Trophoblast cell (in vitro differentiated cells and primary cell): ENCODE results near the gene MPPED1.

Experiments
- DNase-seq, 2 donors: peaks; one replicate each; pipeline ENCODE4 v3.0.0-alpha.2; 2016
- H2AFZ ChIP-seq: 2 replicates; pipeline ENCODE4 v1.6.1; 2013; ENCODE audit warnings: low read length, moderate library complexity, mild to moderate bottlenecking; ENCODE audit not compliant: insufficient read depth, poor library complexity
- H2AK5ac ChIP-seq: 2 replicates; pipeline ENCODE4 v1.6.1; 2013; ENCODE audit warnings: mild to moderate bottlenecking, low read length
- H2BK120ac ChIP-seq: 2 replicates; pipeline ENCODE4 v1.6.1; 2013; ENCODE audit warnings: low read length, mild to moderate bottlenecking, moderate library complexity; ENCODE audit not compliant: insufficient read depth, poor library complexity
- H2BK12ac ChIP-seq: 2 replicates; pipeline ENCODE4 v1.6.1; 2013; ENCODE audit warnings: mild to moderate bottlenecking, low read length, moderate library complexity
- H2BK5ac ChIP-seq: 2 replicates; pipeline ENCODE4 v1.6.1; 2013; ENCODE audit warnings: low read length, low read depth, moderate library complexity, mild to moderate bottlenecking; ENCODE audit not compliant: poor library complexity
- H3K14ac ChIP-seq: 2 replicates; pipeline ENCODE4 v1.6.1; 2013; ENCODE audit warnings: mild to moderate bottlenecking, low read length
- H3K18ac ChIP-seq: 2 replicates; pipeline ENCODE4 v1.6.1; 2013; ENCODE audit warnings: mild to moderate bottlenecking, low read length
- H3K23ac ChIP-seq: 2 replicates; pipeline ENCODE4 v1.6.1; 2013; ENCODE audit warnings: low read length
- H3K27ac ChIP-seq: 2 replicates; pipeline ENCODE4 v1.5.1; 2013; ENCODE audit warnings: low read depth, mild to moderate bottlenecking, inconsistent platforms, low read length, moderate library complexity
- H3K27me3 ChIP-seq: 2 replicates; pipeline ENCODE4 v1.6.1; 2013; ENCODE audit warnings: inconsistent platforms, mild to moderate bottlenecking, low read length, moderate library complexity; ENCODE audit not compliant: insufficient read depth
- H3K36me3 ChIP-seq, 2 experiments: 1 replicate in 1 of 2; 2 replicates in 1 of 2; pipeline ENCODE4 v1.6.1; 2013; ENCODE audit warnings: low read length in 2 of 2, mild to moderate bottlenecking in 2 of 2, moderate library complexity in 1 of 2; ENCODE audit not compliant: insufficient read depth in 2 of 2, control insufficient read depth in 1 of 2
- H3K4ac ChIP-seq: 2 replicates; pipeline ENCODE4 v1.6.1; 2013; ENCODE audit warnings: low read depth, mild to moderate bottlenecking, low read length, moderate library complexity
- H3K4me1 ChIP-seq, 2 experiments: 1 replicate in 1 of 2; 2 replicates in 1 of 2; pipeline ENCODE4 v1.6.1; 2013; ENCODE audit warnings: low read length in 2 of 2, mild to moderate bottlenecking in 2 of 2, moderate library complexity in 1 of 2; ENCODE audit not compliant: insufficient read depth in 2 of 2, control insufficient read depth in 1 of 2
- H3K4me2 ChIP-seq: 2 replicates; pipeline ENCODE4 v1.6.1; 2013; ENCODE audit warnings: inconsistent platforms, mild to moderate bottlenecking, low read length, moderate library complexity
- H3K4me3 ChIP-seq: 2 replicates; pipeline ENCODE4 v1.5.1; 2013; ENCODE audit warnings: mild to moderate bottlenecking, low read depth, low read length, inconsistent platforms
- H3K79me1 ChIP-seq: one replicate; pipeline ENCODE4 v1.6.1; 2013; ENCODE audit warnings: low read length
- H3K79me2 ChIP-seq: 2 replicates; pipeline ENCODE4 v1.6.1; 2013; ENCODE audit warnings: low read length, mild to moderate bottlenecking; ENCODE audit not compliant: control insufficient read depth, insufficient read depth, poor library complexity
- H3K9ac ChIP-seq: 2 replicates; pipeline ENCODE4 v1.6.1; 2013; ENCODE audit warnings: mild to moderate bottlenecking, low read length
- H3K9me3 ChIP-seq: 2 replicates; pipeline ENCODE4 v1.6.1; 2013; ENCODE audit warnings: low read depth, mild to moderate bottlenecking, control low read depth, inconsistent platforms, low read length; ENCODE audit not compliant: insufficient read depth
- H4K12ac ChIP-seq: 2 replicates; pipeline ENCODE4 v1.6.1; 2013; ENCODE audit warnings: low read depth, mild to moderate bottlenecking, low read length, moderate library complexity
- H4K8ac ChIP-seq: 2 replicates; pipeline ENCODE4 v1.6.1; 2013; ENCODE audit warnings: low read depth, mild to moderate bottlenecking, low read length, moderate library complexity
- H4K91ac ChIP-seq: one replicate; pipeline ENCODE4 v1.6.1; 2013; ENCODE audit warnings: low read depth, mild to moderate bottlenecking, low read length, moderate library complexity
- WGBS: extraction: QIAGEN DNeasy Blood & Tissue Kit; methylation state at CpG from one replicate; pipeline ENCODE4 v1.1.7; 2013; ENCODE audit warnings: missing lambda C conversion rate; ENCODE audit not compliant: insufficient read length, insufficient coverage; ENCODE audit errors: extremely low coverage; 5-methylcytosine and 5-hydroxymethylcytosine counted together

The MPPED1 gene

DNA sequence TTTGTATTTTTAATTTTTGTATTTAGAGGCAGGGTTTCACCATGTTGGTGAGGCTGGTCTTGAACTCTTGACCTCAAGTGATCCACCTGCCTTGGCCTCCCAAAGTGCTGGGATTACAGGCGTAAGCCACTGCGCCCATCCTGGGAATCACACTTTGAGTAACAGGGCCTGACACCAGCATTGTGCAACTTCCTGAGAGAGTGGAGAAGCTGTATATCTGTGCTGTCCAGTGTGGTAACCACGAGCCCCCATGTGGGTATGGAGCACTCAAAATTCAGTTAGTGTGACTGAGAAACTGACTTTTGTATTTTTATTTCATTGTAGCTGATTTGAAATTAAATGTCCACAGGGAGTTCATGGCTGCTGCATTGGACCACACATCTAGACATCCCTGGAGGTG lies 36.2 kb downstream of the MPPED1 start:
- no peak overlapping the region for H2AK5ac ChIP-seq
- no peak overlapping the region for H3K4ac ChIP-seq
- no peak overlapping the region for H2BK12ac ChIP-seq
- no peaks in the 10 kb centered on the region for H3K9me3 ChIP-seq
- no peaks in the 10 kb centered on the region for H3K79me2 ChIP-seq
- H3K4me3 ChIP-seq: no peak overlapping the region
- no peak overlapping the region for H3K4me2 ChIP-seq
- no peak overlapping the region for H4K91ac ChIP-seq
- DNase-seq: no peak
- H4K8ac ChIP-seq: no peak overlapping the region
- no peaks in the 10 kb centered on the region for H3K79me1 ChIP-seq
- no peak overlapping the region for H3K23ac ChIP-seq
- no peak overlapping the region for H2AFZ ChIP-seq
- WGBS: no CpG with 5 or more reads among the region's 3 CpGs
- H3K18ac ChIP-seq: no peak overlapping the region
- no peak overlapping the region for H2BK120ac ChIP-seq
- no peaks in the 10 kb centered on the region for H3K36me3 ChIP-seq
- H3K9ac ChIP-seq: no peak overlapping the region
- H3K14ac ChIP-seq: no peak overlapping the region
- no peaks in the 10 kb centered on the region for H3K4me1 ChIP-seq
- no peak overlapping the region for H2BK5ac ChIP-seq
- H3K27me3 ChIP-seq: no peaks in the 10 kb centered on the region
- no peak overlapping the region for H3K27ac ChIP-seq
- no peak overlapping the region for H4K12ac ChIP-seq

DNA sequence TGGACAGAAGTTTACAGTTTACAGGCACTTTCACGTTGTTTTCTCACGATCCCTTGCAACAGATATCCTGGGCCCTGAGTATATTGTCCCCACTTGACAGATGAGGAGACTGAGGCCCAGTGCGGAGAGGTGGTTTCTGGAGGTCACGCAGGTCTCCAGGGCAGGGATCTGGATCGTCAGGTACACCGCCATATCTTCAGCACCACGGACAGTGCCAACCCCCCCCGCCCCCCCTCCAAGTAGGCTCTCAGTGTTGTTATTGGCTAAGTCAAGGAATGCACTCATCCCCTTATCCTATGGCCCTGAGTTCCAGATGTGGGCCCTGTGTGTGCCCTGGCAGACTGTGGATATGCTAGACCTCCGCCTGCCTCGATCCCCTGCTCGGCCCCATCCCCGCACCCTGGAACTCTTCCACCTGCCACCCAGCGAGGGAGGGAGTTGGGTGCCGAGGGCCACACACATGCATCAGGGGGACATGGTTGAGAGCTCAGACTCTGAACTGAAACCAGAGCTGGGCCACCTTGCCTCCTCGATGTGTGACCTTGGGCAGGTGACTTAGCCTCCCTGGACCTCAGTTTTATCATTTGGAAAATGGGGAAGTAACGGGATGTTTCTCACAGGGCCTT lies 37.5 kb downstream of the MPPED1 start:
- Histone ChIP-seq H3K14ac (no peak overlapping the region), H3K27ac (no peak overlapping the region), H2BK5ac (no peak overlapping the region), H3K79me2 (no peaks in the 10 kb centered on the region), H3K4me1 (no peaks in the 10 kb centered on the region), H3K23ac (no peak overlapping the region), H2BK120ac (no peak overlapping the region), H4K8ac (no peak overlapping the region), H3K79me1 (no peaks in the 10 kb centered on the region), H3K27me3 (no peaks in the 10 kb centered on the region), H3K4me3 (no peak overlapping the region), H2BK12ac (no peak overlapping the region), H3K36me3 (no peaks in the 10 kb centered on the region), H3K18ac (no peak overlapping the region), H3K4me2 (no peak overlapping the region), H2AK5ac (no peak overlapping the region), H3K4ac (no peak overlapping the region), H3K9me3 (no peaks in the 10 kb centered on the region), H4K91ac (no peak overlapping the region), H4K12ac (no peak overlapping the region), H3K9ac (no peak overlapping the region), H2AFZ (no peak overlapping the region)
- DNase-seq: no peak
- WGBS: no CpG with 5 or more reads among the region's 16 CpGs

DNA sequence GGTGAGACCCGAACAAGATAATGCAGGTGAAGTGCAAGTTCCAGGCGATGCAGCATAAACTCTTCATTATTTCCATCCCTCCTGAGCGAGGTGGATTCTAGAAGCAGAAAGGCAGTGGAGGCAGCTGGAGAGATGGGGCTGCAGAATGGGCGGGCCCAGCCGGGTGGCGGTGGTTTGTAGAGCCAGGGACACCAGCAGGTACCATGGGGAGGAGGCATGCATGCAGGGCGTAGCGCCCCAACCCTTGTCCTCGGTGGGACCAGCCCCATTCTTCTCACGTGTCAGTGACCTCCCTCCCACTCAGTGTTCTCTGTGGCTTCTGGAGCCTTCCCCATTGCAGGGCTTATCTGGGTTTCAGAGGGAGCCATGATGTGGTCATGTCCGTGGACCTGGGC lies 38.0 kb downstream of the MPPED1 start:
- Histone ChIP-seq H3K9ac (no peak overlapping the region), H2BK12ac (no peak overlapping the region), H3K23ac (no peak overlapping the region), H3K79me1 (no peaks in the 10 kb centered on the region), H2BK5ac (no peak overlapping the region), H3K27ac (no peak overlapping the region), H3K4me1 (no peaks in the 10 kb centered on the region), H4K8ac (no peak overlapping the region), H4K12ac (no peak overlapping the region), H3K14ac (no peak overlapping the region), H3K18ac (no peak overlapping the region), H3K27me3 (no peaks in the 10 kb centered on the region), H3K36me3 (no peaks in the 10 kb centered on the region), H3K9me3 (no peaks in the 10 kb centered on the region), H3K4me3 (no peak overlapping the region), H4K91ac (no peak overlapping the region), H2BK120ac (no peak overlapping the region), H2AK5ac (no peak overlapping the region), H3K4me2 (no peak overlapping the region), H3K4ac (no peak overlapping the region), H3K79me2 (no peaks in the 10 kb centered on the region), H2AFZ (no peak overlapping the region)
- no peak for DNase-seq
- no CpG with 5 or more reads among the region's 11 CpGs for WGBS

DNA sequence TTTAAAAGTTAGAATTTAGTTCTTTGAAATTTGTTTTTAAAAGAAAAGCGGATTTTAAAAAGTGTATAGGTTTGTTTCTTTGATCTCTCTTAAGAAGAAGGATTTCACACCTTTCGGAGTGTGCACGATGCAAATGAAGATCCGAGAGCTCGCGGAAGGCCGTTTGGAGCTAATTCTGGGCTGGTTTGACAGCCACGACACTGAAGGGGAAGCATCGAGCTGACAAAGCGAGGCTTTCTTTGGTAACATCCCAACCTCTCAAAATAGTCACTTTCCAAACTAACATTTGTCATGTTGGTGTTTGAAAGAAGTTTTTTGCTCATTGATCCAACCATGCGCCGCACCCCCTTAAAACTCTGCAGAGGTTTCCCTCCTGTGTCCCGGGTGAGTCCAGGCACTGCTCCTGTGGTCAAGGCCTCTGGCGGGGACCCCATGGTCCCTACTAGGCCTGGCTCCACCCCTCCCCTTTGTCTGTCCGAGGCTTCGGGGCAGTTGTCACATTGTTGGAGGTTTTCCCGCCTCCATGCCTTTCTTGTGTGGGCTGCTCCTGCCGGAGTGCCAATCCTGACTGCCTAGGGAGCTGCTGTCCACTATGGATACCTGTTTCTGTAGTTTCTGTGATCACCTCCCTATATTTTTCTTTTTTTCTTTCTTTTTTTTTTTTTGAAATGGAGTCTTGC lies 39.7 kb downstream of the MPPED1 start:
- no peak overlapping the region for H2BK120ac ChIP-seq
- H3K18ac ChIP-seq: no peak overlapping the region
- no peaks in the 10 kb centered on the region for H3K27me3 ChIP-seq
- H3K4me2 ChIP-seq: no peak overlapping the region
- no peak overlapping the region for H2BK5ac ChIP-seq
- no peak overlapping the region for H3K4ac ChIP-seq
- no peak overlapping the region for H3K4me3 ChIP-seq
- no peak overlapping the region for H2BK12ac ChIP-seq
- H2AFZ ChIP-seq: no peak overlapping the region
- no peak overlapping the region for H3K14ac ChIP-seq
- WGBS: 100% methylated on average over 1 of the region's 18 CpGs
- no peak for DNase-seq
- no peaks in the 10 kb centered on the region for H3K4me1 ChIP-seq
- H4K8ac ChIP-seq: no peak overlapping the region
- H4K91ac ChIP-seq: no peak overlapping the region
- no peak overlapping the region for H3K27ac ChIP-seq
- no peak overlapping the region for H3K9ac ChIP-seq
- no peaks in the 10 kb centered on the region for H3K9me3 ChIP-seq
- no peaks in the 10 kb centered on the region for H3K79me1 ChIP-seq
- no peak overlapping the region for H2AK5ac ChIP-seq
- no peaks in the 10 kb centered on the region for H3K36me3 ChIP-seq
- H4K12ac ChIP-seq: no peak overlapping the region
- H3K23ac ChIP-seq: no peak overlapping the region
- no peaks in the 10 kb centered on the region for H3K79me2 ChIP-seq
